HCT116 (cell line): ENCODE results near the gene GORASP1. TPM values are rescaled to one million over a fixed set of nuclear protein-coding genes. Genes with fewer than 3 reads are reported as not detected.

Source experiments
- ATAC-seq: fragments of 200-7000 bp; cut with Tn5 transposase; 2 replicates; pipeline ENCODE4 v1.9.1; 2020; ENCODE audit warnings: mild to moderate bottlenecking, moderate library complexity
- BruUV-seq: library from RNA; stranded (reverse); fragments of 400-500 nt; replicated peaks from 2 replicates; lab custom pipeline; 2021; lab: Mats Ljungman, UMichigan
- CTCF ChIA-PET: fragments of 300-600 bp; sonication (Branson Sonifier 250); formaldehyde crosslinking; loops from one replicate; lab custom pipeline; 2021; ENCODE audit warnings: antibody characterized with exemption; lab: Charles Lee
- POLR2A ChIA-PET: fragments of 300-600, 350-600 bp; sonication (Branson Sonifier 250); formaldehyde crosslinking; loops from one replicate; lab custom pipeline; 2021; ENCODE audit warnings: antibody characterized with exemption; lab: Charles Lee
- RAD21 ChIA-PET, 2 experiments: fragments of 300-600 bp; sonication (Branson Sonifier 250); formaldehyde crosslinking; loops; one replicate each; lab custom pipeline; 2023; ENCODE audit warnings: low total read pairs in 2 of 2; ENCODE audit not compliant: uncharacterized antibody in 2 of 2, unreplicated experiment in 2 of 2, low non-redundant PET in 1 of 2; lab: Charles Lee
- DNase-seq: peaks from one replicate; pipeline ENCODE4 v3.0.0-alpha.2; 2010; ENCODE audit warnings: low read depth, low spot score
- H2AFZ ChIP-seq: fragments of 200-600 bp; shearing (Covaris generic), sonication (generic); 2 replicates; pipeline ENCODE4 v1.6.1; 2017; ENCODE audit warnings: low read depth, mixed run types, mixed read lengths, antibody characterized with exemption, low read length; ENCODE audit not compliant: poor library complexity, severe bottlenecking
- H3K27ac ChIP-seq: 2 replicates; pipeline ENCODE4 v1.5.1; 2012; ENCODE audit warnings: low read depth, low read length
- H3K27me3 ChIP-seq: fragments of 200-600 bp; sonication (generic); 2 replicates; pipeline ENCODE4 v1.6.1; 2016; ENCODE audit warnings: mixed run types, low read length, mixed read lengths; ENCODE audit not compliant: insufficient read depth
- H3K36me3 ChIP-seq, 2 experiments: fragments of 200-500 bp in 1 of 2; fragments of 200-600 bp in 1 of 2; sonication (Bioruptor generic) in 1 of 2; sonication (generic) in 1 of 2; 2 replicates each; pipeline versions ENCODE4 v1.5.1 to v1.6.1; 2014 to 2016; ENCODE audit warnings: low read length in 2 of 2, inconsistent platforms in 1 of 2, mixed read lengths in 1 of 2, mixed run types in 1 of 2; ENCODE audit not compliant: insufficient read depth in 2 of 2, control insufficient read depth in 1 of 2
- H3K4me1 ChIP-seq, 2 experiments: fragments of 200-600 bp in 1 of 2; sonication (generic) in 1 of 2; 2 replicates each; pipeline versions ENCODE4 v1.5.1 to v1.6.1; 2012 to 2017; ENCODE audit warnings: low read length in 2 of 2, inconsistent platforms in 1 of 2, mild to moderate bottlenecking in 1 of 2, mixed read lengths in 1 of 2, mixed run types in 1 of 2, moderate library complexity in 1 of 2; ENCODE audit not compliant: insufficient read depth in 2 of 2, control insufficient read depth in 1 of 2
- H3K4me2 ChIP-seq: fragments of 200-600 bp; sonication (generic); 2 replicates; pipeline ENCODE4 v1.6.1; 2017; ENCODE audit warnings: mixed run types, low read length, mixed read lengths
- H3K4me3 ChIP-seq, 2 experiments: fragments of 200-600 bp in 1 of 2; sonication (generic) in 1 of 2; replicated peaks in 1 of 2; 2 replicates each; pipeline ENCODE4 v1.5.1; 2011 to 2016; ENCODE audit warnings: low read length in 2 of 2, control low read depth in 1 of 2, low read depth in 1 of 2, mild to moderate bottlenecking in 1 of 2, mixed read lengths in 1 of 2, mixed run types in 1 of 2
- H3K79me2 ChIP-seq: fragments of 200-600 bp; sonication (generic); 2 replicates; pipeline ENCODE4 v1.6.1; 2017; ENCODE audit warnings: mild to moderate bottlenecking, mixed run types, low read length, moderate library complexity, mixed read lengths; ENCODE audit not compliant: insufficient read depth
- H3K9ac ChIP-seq: fragments of 200-600 bp; sonication (generic); 2 replicates; pipeline ENCODE4 v1.6.1; 2016; ENCODE audit warnings: low read length, mixed read lengths
- H3K9me2 ChIP-seq: fragments of 200-600 bp; sonication (generic), shearing (Covaris generic); 2 replicates; pipeline ENCODE4 v1.6.1; 2017; ENCODE audit warnings: mixed run types, mild to moderate bottlenecking, moderate library complexity; ENCODE audit not compliant: insufficient read depth
- H3K9me3 ChIP-seq, 2 experiments: fragments of 200-500 bp in 1 of 2; fragments of 200-600 bp in 1 of 2; sonication (Bioruptor generic) in 1 of 2; sonication (generic) in 1 of 2; 2 replicates each; pipeline ENCODE4 v1.6.1; 2014 to 2017; ENCODE audit warnings: low read length in 2 of 2, mixed read lengths in 2 of 2, inconsistent platforms in 1 of 2, low read depth in 1 of 2, mild to moderate bottlenecking in 1 of 2, mixed run types in 1 of 2, moderate library complexity in 1 of 2; ENCODE audit not compliant: control insufficient read depth in 1 of 2, insufficient read depth in 1 of 2
- H4K20me1 ChIP-seq: fragments of 200-600 bp; sonication (generic), shearing (Covaris generic); 2 replicates; pipeline ENCODE4 v1.6.1; 2017; ENCODE audit warnings: mixed run types, mild to moderate bottlenecking, moderate library complexity; ENCODE audit not compliant: insufficient read depth
- ATF3 ChIP-seq: IDR thresholded peaks from 2 replicates; pipeline ENCODE4 v1.6.1; 2012
- CBX3 ChIP-seq: IDR thresholded peaks from 2 replicates; pipeline ENCODE4 v1.6.1; 2012; ENCODE audit warnings: low read depth
- CTCF ChIP-seq, 3 experiments: fragments of 200-600 bp in 1 of 3; sonication (generic) in 1 of 3; IDR thresholded peaks in 2 of 3; conservative IDR thresholded peaks in 1 of 3; 2 replicates each; pipeline ENCODE4 v1.5.1; 2012 to 2017; ENCODE audit warnings: low read depth in 2 of 3, low read length in 2 of 3, antibody characterized with exemption in 1 of 3, borderline replicate concordance in 1 of 3, control low read depth in 1 of 3, mild to moderate bottlenecking in 1 of 3, mixed read lengths in 1 of 3, mixed run types in 1 of 3, moderate library complexity in 1 of 3; ENCODE audit not compliant: insufficient read depth in 1 of 3
- EGR1 ChIP-seq: IDR thresholded peaks from 2 replicates; pipeline ENCODE4 v1.6.1; 2012; ENCODE audit warnings: low read depth
- ELF1 ChIP-seq: IDR thresholded peaks from 2 replicates; pipeline ENCODE4 v1.6.1; 2012; ENCODE audit warnings: low read depth, borderline replicate concordance
- EZH2 ChIP-seq: fragments of 200-600 bp; sonication (generic); IDR thresholded peaks from 2 replicates; pipeline ENCODE4 v1.6.1; 2017; ENCODE audit warnings: antibody characterized with exemption, mixed run types
- EZH2phosphoT487 ChIP-seq: fragments of 200-600 bp; IDR thresholded peaks from 2 replicates; pipeline ENCODE4 v1.6.1; 2018; ENCODE audit warnings: antibody characterized with exemption, borderline replicate concordance
- FOSL1 ChIP-seq: IDR thresholded peaks from 2 replicates; pipeline ENCODE4 v1.6.1; 2012; ENCODE audit warnings: low read depth
- JUND ChIP-seq: IDR thresholded peaks from 2 replicates; pipeline ENCODE4 v1.6.1; 2012
- MAX ChIP-seq: IDR thresholded peaks from 2 replicates; pipeline ENCODE4 v1.6.1; 2012
- POLR2AphosphoS5 ChIP-seq: IDR thresholded peaks from 2 replicates; pipeline ENCODE4 v1.6.1; 2011; ENCODE audit warnings: mild to moderate bottlenecking, low read depth, low read length, moderate library complexity
- RAD21 ChIP-seq: IDR thresholded peaks from 2 replicates; pipeline ENCODE4 v1.6.1; 2012; ENCODE audit warnings: low read depth, mild to moderate bottlenecking
- REST ChIP-seq: IDR thresholded peaks from 2 replicates; pipeline ENCODE4 v1.6.1; 2012; ENCODE audit warnings: low read depth
- SIN3A ChIP-seq: IDR thresholded peaks from 2 replicates; pipeline ENCODE4 v1.6.1; 2012; ENCODE audit warnings: low read depth
- SRF ChIP-seq: IDR thresholded peaks from 2 replicates; pipeline ENCODE4 v1.6.1; 2012; ENCODE audit warnings: low read depth
- YY1 ChIP-seq: IDR thresholded peaks from 2 replicates; pipeline ENCODE4 v1.6.1; 2011; ENCODE audit warnings: low read length, low read depth, moderate library complexity, mild to moderate bottlenecking; ENCODE audit not compliant: insufficient replicate concordance; ENCODE audit errors: extremely low read depth
- ZBTB33 ChIP-seq: IDR thresholded peaks from 2 replicates; pipeline ENCODE4 v1.6.1; 2011; ENCODE audit warnings: mild to moderate bottlenecking, low read length, moderate library complexity; ENCODE audit not compliant: insufficient replicate concordance; ENCODE audit errors: extremely low read depth
- intact Hi-C: fragments of 100-400 bp; cut with micrococcal nuclease; formaldehyde crosslinking; loops from 2 replicates; pipeline ENCODE4 v1.10.0; 2022
- total RNA-seq: library from RNA; stranded (reverse); gene quantifications from one replicate; pipeline ENCODE4 v1.2.1, GENCODE V29; 2021; ENCODE audit not compliant: unreplicated experiment

GORASP1 gene
- total RNA-seq, 1 experiment from 2014 or later: 38.8 TPM

GRCh38 chr3:39147711-39148434 lies 40.4 kb upstream of the GORASP1 start:
- Histone ChIP-seq H3K27me3 (no peaks in the 10 kb centered on the region), H3K9me2 (no peaks in the 10 kb centered on the region), H3K27ac (peak overlapping the region; percentile 34), H2AFZ (no peak overlapping the region), H3K4me1 (peaks cover 64 to 71% of the 10 kb centered on the region in 2 experiments), H3K4me3 (peak overlapping the region in 1 of 2 experiments; percentile 31; a peak in 2 of 4 replicates), H3K79me2 (peaks cover 74% of the 10 kb centered on the region), H3K9me3 (no peaks in the 10 kb centered on the region), H3K4me2 (peak overlapping the region; percentile 71), H3K9ac (peak overlapping the region; percentile 41; the same call in 1 of the 2 replicates), H4K20me1 (peaks cover 39% of the 10 kb centered on the region; the same call in 1 of the 2 replicates), H3K36me3 (peaks cover 22 to 36% of the 10 kb centered on the region in 2 experiments)
- TF ChIP-seq EGR1 (no peak), REST (no peak), YY1 (no peak), SIN3A (no peak), FOSL1 (no peak), EZH2 (no peak), POLR2AphosphoS5 (no peak), CBX3 (no peak), ZBTB33 (no peak), CTCF (IDR thresholded peaks at IDR 0.05 in 2 of 3, conservative IDR thresholded peaks at IDR 0.05 in 1 of 3; ENCODE audit: borderline replicate concordance in 1 of 3, insufficient read depth in 1 of 3, low read depth in 2 of 3, low read length in 2 of 3) (no peak), ELF1 (no peak), RAD21 (no peak), JUND (no peak), SRF (no peak), ATF3 (no peak), MAX (no peak), EZH2phosphoT487 (no peak)
- ChIA-PET RAD21 (no interaction called here), POLR2A (interaction anchor here (1.2 kb wide), 1 partner anchor 30 kb away, joined by 3 read pairs; no protein-coding TSS in a partner anchor), CTCF (no interaction called here)
- no TSS peak for BruUV-seq
- intact Hi-C loops: no loop called here
- DNase-seq (no peak), ATAC-seq (no peak)
